B cell (primary cell): Measurements from ENCODE around the gene CCDC144A. TPM values are rescaled to one million over a fixed set of nuclear protein-coding genes. Genes with fewer than 3 reads are reported as not detected.

Experiments used
- ATAC-seq: fragments of 200-7000 bp; cut with Tn5 transposase; one replicate; pipeline ENCODE4 v1.10.0; 2021; ENCODE audit warnings: low read depth, mild to moderate bottlenecking, moderate number of reproducible peaks, moderate library complexity
- CTCF ChIA-PET: fragments of 350-600 bp; sonication (Branson Sonifier 250); formaldehyde crosslinking; loops from one replicate; lab custom pipeline; 2021; ENCODE audit warnings: antibody characterized with exemption, inconsistent platforms; lab: Charles Lee
- POLR2A ChIA-PET: fragments of 350-600 bp; sonication (Branson Sonifier 250); formaldehyde crosslinking; loops from one replicate; lab custom pipeline; 2021; ENCODE audit warnings: antibody characterized with exemption; lab: Charles Lee
- DNase-seq: peaks from one replicate; pipeline ENCODE4 v3.0.0; 2013
- H2AFZ ChIP-seq: 2 replicates; pipeline ENCODE4 v1.6.1; 2012; ENCODE audit warnings: mild to moderate bottlenecking, low read depth, low read length; ENCODE audit not compliant: insufficient read depth, poor library complexity, severe bottlenecking
- H3K27ac ChIP-seq, 2 donors: 1 replicate in 1 of 2; 2 replicates in 1 of 2; pipeline ENCODE4 v1.5.1; 2012 to 2013; ENCODE audit warnings: low read length in 2 of 2, mild to moderate bottlenecking in 2 of 2, moderate library complexity in 1 of 2
- H3K27me3 ChIP-seq, 4 experiments: fragments of 200-600 bp in 1 of 4; sonication (generic) in 1 of 4; replicated peaks in 1 of 4; 1 replicate in 2 of 4; 2 replicates in 2 of 4; pipeline versions ENCODE4 v1.6.1 to v1.7.0; 2013 to 2016; ENCODE audit warnings: low read length in 3 of 4, mild to moderate bottlenecking in 2 of 4, mixed read lengths in 1 of 4, moderate library complexity in 1 of 4; ENCODE audit not compliant: insufficient read depth in 4 of 4, control insufficient read depth in 3 of 4; ENCODE audit errors: control extremely low read depth in 1 of 4
- H3K36me3 ChIP-seq, 2 experiments: replicated peaks in 1 of 2; 1 replicate in 1 of 2; 2 replicates in 1 of 2; pipeline versions ENCODE4 v1.6.1 to v1.7.1; 2013; ENCODE audit warnings: low read length in 1 of 2; ENCODE audit not compliant: insufficient read depth in 2 of 2, control insufficient read depth in 1 of 2; ENCODE audit errors: control extremely low read depth in 1 of 2, extremely low read depth in 1 of 2
- H3K4me1 ChIP-seq, 2 donors: fragments of 200-600 bp in 1 of 2; sonication (generic) in 1 of 2; 1 replicate in 1 of 2; 2 replicates in 1 of 2; pipeline versions ENCODE4 v1.5.1 to v1.6.1; 2013 to 2017; ENCODE audit warnings: low read length in 2 of 2; ENCODE audit not compliant: control insufficient read depth in 2 of 2, insufficient read depth in 2 of 2
- H3K4me2 ChIP-seq: replicated peaks from 2 replicates; pipeline ENCODE3; 2012; ENCODE audit warnings: mild to moderate bottlenecking, low read depth, low read length; ENCODE audit not compliant: poor library complexity, severe bottlenecking
- H3K4me3 ChIP-seq, 5 experiments: fragments of 200-600 bp in 1 of 5; sonication (generic) in 1 of 5; 1 replicate in 3 of 5; 2 replicates in 2 of 5; pipeline versions ENCODE4 v1.5.1 to v1.7.0; 2011 to 2016; ENCODE audit warnings: low read length in 4 of 5, mild to moderate bottlenecking in 4 of 5, low read depth in 2 of 5, control low read depth in 1 of 5, moderate library complexity in 1 of 5; ENCODE audit not compliant: insufficient read depth in 1 of 5; ENCODE audit errors: control extremely low read depth in 1 of 5, extremely low read depth in 1 of 5
- H3K79me2 ChIP-seq: fragments of 200-600 bp; sonication (generic); one replicate; pipeline ENCODE4 v1.6.0; 2016; ENCODE audit warnings: low read length; ENCODE audit not compliant: control insufficient read depth, insufficient read depth
- H3K9ac ChIP-seq: fragments of 200-600 bp; sonication (generic); 2 replicates; pipeline ENCODE4 v1.6.1; 2017; ENCODE audit warnings: mild to moderate bottlenecking, low read length, moderate library complexity
- H3K9me3 ChIP-seq, 3 donors: one replicate each; pipeline versions ENCODE4 v1.6.1 to v1.7.1; 2013; ENCODE audit warnings: low read length in 2 of 3; ENCODE audit not compliant: control insufficient read depth in 2 of 3, insufficient read depth in 1 of 3; ENCODE audit errors: control extremely low read depth in 1 of 3
- H4K20me1 ChIP-seq: 2 replicates; pipeline ENCODE4 v1.6.0; 2012; ENCODE audit warnings: mild to moderate bottlenecking, low read length; ENCODE audit not compliant: insufficient read depth, control insufficient read depth, poor library complexity, severe bottlenecking
- H3K27ac Mint-ChIP-seq: one replicate; pipeline ENCODE4 v1.8.0; 2021; ENCODE audit warnings: mixed read lengths
- H3K27me3 Mint-ChIP-seq: one replicate; pipeline ENCODE4 v1.8.0; 2021; ENCODE audit warnings: mixed read lengths
- H3K4me1 Mint-ChIP-seq: one replicate; pipeline ENCODE4 v1.8.0; 2021; ENCODE audit warnings: mixed read lengths
- H3K4me3 Mint-ChIP-seq: one replicate; pipeline ENCODE4 v1.8.0; 2021; ENCODE audit warnings: mixed read lengths
- H3K9me3 Mint-ChIP-seq: one replicate; pipeline ENCODE4 v1.8.0; 2022; ENCODE audit warnings: mixed read lengths; ENCODE audit not compliant: insufficient read depth
- EZH2 ChIP-seq: IDR thresholded peaks from 2 replicates; pipeline ENCODE4 v1.6.1; 2012; ENCODE audit warnings: borderline replicate concordance, low read depth, mild to moderate bottlenecking, moderate library complexity, low read length; ENCODE audit not compliant: insufficient read depth, poor library complexity, severe bottlenecking
- WGBS: methylation state at CpG from one replicate; pipeline ENCODE4 v1.1.5; 2013; ENCODE audit warnings: missing lambda C conversion rate; ENCODE audit not compliant: insufficient coverage; 5-methylcytosine and 5-hydroxymethylcytosine counted together
- intact Hi-C: fragments of 100-400 bp; cut with micrococcal nuclease; formaldehyde crosslinking; loops from one replicate; pipeline ENCODE4 v1.10.0; 2022
- polyA plus RNA-seq: library from polyadenylated mRNA; depleted of rRNA; stranded (reverse); fragments of >200 nt; gene quantifications from 2 replicates; pipeline ENCODE4 v1.2.3, GENCODE V29; 2012
- total RNA-seq, 2 donors: library from RNA; stranded (reverse); fragments of 120-200 nt in 1 of 2; gene quantifications; 1 replicate in 1 of 2; 2 replicates in 1 of 2; pipeline versions ENCODE4 v1.2.3 to v1.2.4, GENCODE V29; 2013 to 2022
- TF ChIP-seq, protein P1 (sequence below): fragments of 200-600 bp; IDR thresholded peaks from one replicate; pipeline ENCODE4 v1.8.0; 2022; ENCODE audit warnings: antibody characterized with exemption, mild to moderate bottlenecking

The CCDC144A gene
- total and polyA plus RNA-seq, 2 donors (not counting 1 experiment from before 2014, with no cell fraction given): 4.8 TPM; not detected in 1

DNA sequence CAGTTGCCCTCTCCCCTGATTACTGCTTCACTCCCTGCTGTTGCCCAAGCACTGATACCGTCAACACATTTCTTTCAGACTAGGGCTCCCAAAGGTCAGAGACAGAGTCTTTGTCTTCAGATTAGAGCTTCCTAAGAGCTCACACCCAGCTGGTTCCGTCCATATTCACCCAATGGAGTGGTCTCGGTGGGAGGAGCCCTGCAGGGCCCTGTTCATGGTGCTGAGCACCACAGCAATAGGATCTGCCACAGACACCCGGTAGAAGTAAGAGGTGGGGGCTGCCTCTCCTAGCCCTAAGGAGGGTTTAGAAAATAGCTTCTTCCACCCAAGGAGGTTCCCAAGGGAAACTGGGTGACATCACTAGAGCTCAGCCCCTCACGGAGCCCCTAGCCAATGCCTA, 128.3 kb downstream of the CCDC144A start:
- 83% methylated on average over 2 of the region's 5 CpGs for WGBS
- Histone ChIP-seq H3K79me2 (no peaks in the 10 kb centered on the region), H4K20me1 (no peaks in the 10 kb centered on the region), H3K4me3 (no peak overlapping the region), H3K9me3 (no peaks in the 10 kb centered on the region), H2AFZ (no peak overlapping the region), H3K4me2 (no peak overlapping the region), H3K27ac (no peak overlapping the region), H3K4me1 (no peaks in the 10 kb centered on the region), H3K36me3 (no peaks in the 10 kb centered on the region), H3K9ac (no peak overlapping the region), H3K27me3 (peaks cover 0 to 3% (median 1%) of the 10 kb centered on the region in 4 experiments)
- CTCF ChIA-PET: no interaction called here
- intact Hi-C loops: no loop called here
- peak; percentile 8 for DNase-seq
- Mint-ChIP-seq H3K27ac (no peak overlapping the region), H3K9me3 (no peaks in the 10 kb centered on the region), H3K27me3 (peaks cover 53% of the 10 kb centered on the region), H3K4me3 (no peak overlapping the region), H3K4me1 (no peaks in the 10 kb centered on the region)
- no peak for ATAC-seq
- POLR2A ChIA-PET: no interaction called here
- TF ChIP-seq, protein P1, sequence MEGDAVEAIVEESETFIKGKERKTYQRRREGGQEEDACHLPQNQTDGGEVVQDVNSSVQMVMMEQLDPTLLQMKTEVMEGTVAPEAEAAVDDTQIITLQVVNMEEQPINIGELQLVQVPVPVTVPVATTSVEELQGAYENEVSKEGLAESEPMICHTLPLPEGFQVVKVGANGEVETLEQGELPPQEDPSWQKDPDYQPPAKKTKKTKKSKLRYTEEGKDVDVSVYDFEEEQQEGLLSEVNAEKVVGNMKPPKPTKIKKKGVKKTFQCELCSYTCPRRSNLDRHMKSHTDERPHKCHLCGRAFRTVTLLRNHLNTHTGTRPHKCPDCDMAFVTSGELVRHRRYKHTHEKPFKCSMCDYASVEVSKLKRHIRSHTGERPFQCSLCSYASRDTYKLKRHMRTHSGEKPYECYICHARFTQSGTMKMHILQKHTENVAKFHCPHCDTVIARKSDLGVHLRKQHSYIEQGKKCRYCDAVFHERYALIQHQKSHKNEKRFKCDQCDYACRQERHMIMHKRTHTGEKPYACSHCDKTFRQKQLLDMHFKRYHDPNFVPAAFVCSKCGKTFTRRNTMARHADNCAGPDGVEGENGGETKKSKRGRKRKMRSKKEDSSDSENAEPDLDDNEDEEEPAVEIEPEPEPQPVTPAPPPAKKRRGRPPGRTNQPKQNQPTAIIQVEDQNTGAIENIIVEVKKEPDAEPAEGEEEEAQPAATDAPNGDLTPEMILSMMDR: no peak
- TF ChIP-seq EZH2: no peak

DNA sequence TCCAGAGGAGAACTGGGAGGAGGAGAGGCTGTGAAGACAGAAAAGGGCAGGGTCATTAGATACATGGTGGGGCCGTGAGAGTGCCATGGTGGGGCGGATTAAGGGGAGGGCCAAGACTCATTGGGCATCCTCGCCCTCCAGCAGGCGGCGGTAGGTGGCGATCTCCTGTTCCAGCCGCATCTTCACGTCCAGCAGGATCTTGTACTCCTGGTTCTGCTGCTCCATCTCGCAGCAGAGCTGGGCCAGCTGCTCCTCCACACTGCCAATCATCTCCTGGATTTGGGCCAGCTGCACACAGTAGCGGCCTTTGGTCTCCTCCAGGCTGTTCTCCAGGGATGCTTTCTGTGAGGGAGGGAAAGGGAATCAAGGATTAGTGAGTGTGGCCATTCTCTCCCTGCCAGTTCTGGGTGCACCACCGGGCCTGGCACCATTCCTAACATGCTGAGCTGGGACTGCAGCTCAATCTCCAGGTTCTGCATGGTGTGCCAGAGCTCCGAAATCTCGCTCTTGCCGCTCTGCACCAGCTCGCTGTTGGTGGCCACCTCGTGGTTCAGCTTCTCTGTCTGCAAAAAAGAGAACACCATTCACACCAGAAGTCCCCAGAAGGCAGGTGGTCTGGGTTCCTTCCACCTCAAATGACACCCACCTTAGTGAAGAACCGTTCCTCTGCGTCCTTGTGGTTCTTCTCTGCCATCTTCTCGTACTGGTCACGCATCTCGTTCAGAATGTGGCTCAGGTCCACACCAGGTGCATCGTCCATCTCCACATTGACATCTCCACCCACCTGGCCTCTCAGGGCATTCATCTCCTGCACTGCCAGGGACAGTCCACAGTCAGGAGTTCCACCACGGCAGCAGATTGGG, 129.0 kb downstream of the CCDC144A start:
- no peak overlapping the region for H3K9ac ChIP-seq
- H3K4me2 ChIP-seq: no peak overlapping the region
- ChIA-PET CTCF (no interaction called here), POLR2A (no interaction called here)
- intact Hi-C loops: no loop called here
- H3K4me1 ChIP-seq: no peaks in the 10 kb centered on the region
- no peak overlapping the region for H3K27ac Mint-ChIP-seq
- H3K79me2 ChIP-seq: no peaks in the 10 kb centered on the region
- H3K4me3 Mint-ChIP-seq: no peak overlapping the region
- H3K9me3 Mint-ChIP-seq: no peaks in the 10 kb centered on the region
- H3K27ac ChIP-seq: no peak overlapping the region
- H3K27me3 Mint-ChIP-seq: peaks cover 49% of the 10 kb centered on the region
- no peak for TF ChIP-seq EZH2
- TF ChIP-seq, protein P1: no peak
- H4K20me1 ChIP-seq: no peaks in the 10 kb centered on the region
- peaks cover 0 to 3% (median 1%) of the 10 kb centered on the region in 4 experiments for H3K27me3 ChIP-seq
- H3K4me1 Mint-ChIP-seq: no peaks in the 10 kb centered on the region
- DNase-seq (peak; percentile 2), ATAC-seq (no peak)
- H3K4me3 ChIP-seq: no peak overlapping the region
- no peaks in the 10 kb centered on the region for H3K36me3 ChIP-seq
- no peaks in the 10 kb centered on the region for H3K9me3 ChIP-seq
- 81% methylated on average over 22 of the region's 23 CpGs for WGBS
- H2AFZ ChIP-seq: no peak overlapping the region
